Chondrocyte (in vitro differentiated cells): ENCODE measurements around the gene OR2A12. TPM values are rescaled to one million over a fixed set of nuclear protein-coding genes. Genes with fewer than 3 reads are reported as not detected.

Source experiments
- DNase-seq: peaks from one replicate; pipeline ENCODE4 v3.0.0; 2021; ENCODE audit warnings: mixed read lengths, low spot score
- H3K27ac Mint-ChIP-seq: one replicate; pipeline ENCODE4 v1.8.0; 2021; ENCODE audit warnings: mild to moderate bottlenecking, moderate library complexity, mixed read lengths; ENCODE audit not compliant: unreplicated experiment
- H3K27me3 Mint-ChIP-seq: 2 replicates; pipeline ENCODE4 v1.8.0; 2021; ENCODE audit warnings: low read depth, mixed read lengths
- H3K36me3 Mint-ChIP-seq: 2 replicates; pipeline ENCODE4 v1.8.0; 2021; ENCODE audit warnings: low read depth, mixed read lengths
- H3K4me1 Mint-ChIP-seq: 2 replicates; pipeline ENCODE4 v1.8.0; 2021; ENCODE audit warnings: low read depth, mild to moderate bottlenecking, mixed read lengths
- H3K4me3 Mint-ChIP-seq: one replicate; pipeline ENCODE4 v1.8.0; 2021; ENCODE audit warnings: mild to moderate bottlenecking, moderate library complexity, mixed read lengths; ENCODE audit not compliant: unreplicated experiment
- H3K9me3 Mint-ChIP-seq: 2 replicates; pipeline ENCODE4 v1.8.0; 2021; ENCODE audit warnings: low read depth, mixed read lengths
- CTCF ChIP-seq: fragments of 200-600 bp; sonication (generic); IDR thresholded peaks from 2 replicates; pipeline ENCODE4 v1.5.0; 2021; ENCODE audit warnings: antibody characterized with exemption, mild to moderate bottlenecking, moderate library complexity
- total RNA-seq: library from RNA; stranded (reverse); gene quantifications from 3 replicates; pipeline ENCODE4 v1.2.1, GENCODE V29; 2021

Gene OR2A12
- total RNA-seq, 1 donor from 2014 or later = not detected

- Mint-ChIP-seq H3K36me3 (peaks cover 2% of the 10 kb centered on the region), H3K27me3 (peaks cover 17% of the 10 kb centered on the region), H3K9me3 (peaks cover 7% of the 10 kb centered on the region), H3K4me3 (no peak overlapping the region), H3K27ac (no peak overlapping the region), H3K4me1 (no peaks in the 10 kb centered on the region)
- DNase-seq = no peak
- no peak for TF ChIP-seq CTCF
Observed at GRCh38 chr7:144142187-144142586, 56.1 kb downstream of the OR2A12 start.

- Mint-ChIP-seq H3K27ac (no peak overlapping the region), H3K36me3 (peaks cover 8% of the 10 kb centered on the region), H3K4me1 (no peaks in the 10 kb centered on the region), H3K4me3 (no peak overlapping the region), H3K9me3 (peaks cover 24% of the 10 kb centered on the region), H3K27me3 (peaks cover 11% of the 10 kb centered on the region)
- no peak for TF ChIP-seq CTCF
- no peak for DNase-seq
Observed at GRCh38 chr7:144144426-144144825, 58.3 kb downstream of the OR2A12 start.

GRCh38 chr7:144148224-144148827 is 62.2 kb downstream of the OR2A12 start:
- Mint-ChIP-seq H3K9me3 (peaks cover 41% of the 10 kb centered on the region), H3K36me3 (peaks cover 6% of the 10 kb centered on the region), H3K27me3 (peaks cover 8% of the 10 kb centered on the region), H3K4me1 (no peaks in the 10 kb centered on the region), H3K27ac (no peak overlapping the region), H3K4me3 (no peak overlapping the region)
- DNase-seq = no peak
- TF ChIP-seq CTCF = no peak

Other genes with a start within 250 kb of the OR2A12 start
- 106 to 127 TPM (median 109 TPM) in 3 replicates for gene TCAF1, start 184.1 kb upstream of the OR2A12 start, total RNA-seq
- gene OR2F2, start 151.0 kb upstream of the OR2A12 start, total RNA-seq = not detected in 3 replicates
- gene OR2F1, start 131.4 kb upstream of the OR2A12 start, total RNA-seq = not detected in 3 replicates
- not detected in 3 replicates for gene OR6B1, start 86.0 kb upstream of the OR2A12 start, total RNA-seq
- not detected in 3 replicates for gene OR2A5, start 37.3 kb upstream of the OR2A12 start, total RNA-seq
- not detected in 3 replicates for gene OR2A25, start 16.5 kb upstream of the OR2A12 start, total RNA-seq
- gene OR2A2, start 23.3 kb downstream of the OR2A12 start, total RNA-seq = not detected in 3 replicates
- not detected in 3 replicates for gene OR2A14, start 36.9 kb downstream of the OR2A12 start, total RNA-seq
- gene CTAGE4, start 97.2 kb downstream of the OR2A12 start, total RNA-seq = 0.47 TPM in 1 of 3 replicates, not detected in the others
- 0.75 to 2.7 TPM (median 2.0 TPM) in 3 replicates for gene ARHGEF35, start 109.6 kb downstream of the OR2A12 start, total RNA-seq
- 0.12 to 0.31 TPM in 2 of 3 replicates, not detected in the other for gene OR2A42, start 153.3 kb downstream of the OR2A12 start, total RNA-seq
- gene OR2A7, start 178.5 kb downstream of the OR2A12 start, total RNA-seq = 0.68 to 1.00 TPM (median 0.92 TPM) in 3 replicates
- gene CTAGE8, start 183.0 kb downstream of the OR2A12 start, total RNA-seq = 0.53 to 1.4 TPM (median 0.92 TPM) in 3 replicates
- gene OR2A1, start 226.1 kb downstream of the OR2A12 start, total RNA-seq = not detected in 3 replicates